H1 (cell line): ENCODE results near the gene GNAT1. TPM values are rescaled to one million over a fixed set of nuclear protein-coding genes. Genes with fewer than 3 reads are reported as not detected.

Experiments
- BACH1 ChIP-seq: IDR thresholded peaks from 2 replicates; pipeline ENCODE4 v1.6.1; 2012; ENCODE audit warnings: low read length, improper control_type of control experiment
- CBX8 ChIP-seq: fragments of 300-800, 300-1000 bp; sonication (generic); IDR thresholded peaks from 2 replicates; pipeline ENCODE4 v1.7.1; 2016; ENCODE audit warnings: low read depth, low read length, borderline replicate concordance
- CHD1 ChIP-seq: IDR thresholded peaks from 2 replicates; pipeline ENCODE4 v1.6.1; 2012; ENCODE audit warnings: low read depth, low read length, improper control_type of control experiment
- EGR1 ChIP-seq: IDR thresholded peaks from 2 replicates; pipeline ENCODE4 v1.6.1; 2011; ENCODE audit warnings: low read depth, low read length, borderline replicate concordance
- EP300 ChIP-seq, 2 experiments: IDR thresholded peaks; 1 replicate in 1 of 2; 2 replicates in 1 of 2; pipeline ENCODE4 v1.6.1; 2011 to 2012; ENCODE audit warnings: low read depth in 2 of 2, low read length in 2 of 2, mild to moderate bottlenecking in 2 of 2, borderline replicate concordance in 1 of 2, inconsistent platforms in 1 of 2, moderate library complexity in 1 of 2
- GTF2F1 ChIP-seq: IDR thresholded peaks from 2 replicates; pipeline ENCODE4 v1.6.1; 2012; ENCODE audit warnings: low read depth, low read length, improper control_type of control experiment, borderline replicate concordance
- JUN ChIP-seq: IDR thresholded peaks from 2 replicates; pipeline ENCODE4 v1.6.1; 2011; ENCODE audit warnings: low read depth, mild to moderate bottlenecking, improper control_type of control experiment, low read length
- KDM5A ChIP-seq: fragments of 200-600 bp; IDR thresholded peaks from 2 replicates; pipeline ENCODE4 v1.7.1; 2012; ENCODE audit warnings: mild to moderate bottlenecking, low read length, inconsistent platforms, mixed read lengths
- RNF2 ChIP-seq: fragments of 200-900, 300-1000 bp; sonication (generic); IDR thresholded peaks from 2 replicates; pipeline ENCODE4 v1.7.1; 2016; ENCODE audit warnings: borderline replicate concordance, low read depth, mild to moderate bottlenecking, antibody characterized with exemption, low read length; ENCODE audit not compliant: poor library complexity, severe bottlenecking; ENCODE audit errors: missing control alignments
- TCF12 ChIP-seq: IDR thresholded peaks from 2 replicates; pipeline ENCODE4 v1.6.1; 2011; ENCODE audit warnings: low read depth, mild to moderate bottlenecking, low read length
- TEAD4 ChIP-seq: IDR thresholded peaks from 2 replicates; pipeline ENCODE4 v1.6.1; 2012; ENCODE audit warnings: low read depth, low read length, inconsistent platforms, mixed read lengths
- ZNF274 ChIP-seq: IDR thresholded peaks from 2 replicates; pipeline ENCODE4 v1.7.0; 2012; ENCODE audit warnings: low read length, borderline replicate concordance; ENCODE audit errors: extremely low read depth
- polyA plus RNA-seq, 7 experiments: library from polyadenylated mRNA; depleted of rRNA in 3 of 7; stranded (reverse) in 5 of 7; unstranded in 2 of 7; fragments of >200 nt in 5 of 7; fragments of 200-250 nt in 2 of 7; gene quantifications; 1 replicate in 5 of 7; 2 replicates in 1 of 7; 4 replicates in 1 of 7; pipeline versions ENCODE4 v1.2.1 to v1.2.3, GENCODE V29; 2011 to 2013; ENCODE audit warnings: missing spikeins in 2 of 7, mixed read lengths in 2 of 7
- total RNA-seq: library from RNA; stranded (reverse); fragmentation: NEBNext Ultra II Directional; extraction: Animal tissue kit (Norgen Biotek cat#: 25700); gene quantifications from 2 replicates; pipeline ENCODE4 v1.2.1, GENCODE V29; 2021

GNAT1 gene
- total and polyA plus RNA-seq, 2 of the 8 experiments (the other 6 are each of a cell fraction or from before 2014, with no cell fraction given), result 0.08 TPM; not detected in 1

- TF ChIP-seq CBX8 (no peak), EP300 (IDR thresholded peaks at IDR 0.05; ENCODE audit: borderline replicate concordance in 1 of 2, low read depth in 2 of 2, low read length in 2 of 2) (no peak), CHD1 (no peak), TEAD4 (no peak), RNF2 (no peak), EGR1 (no peak), JUN (no peak), KDM5A (no peak), ZNF274 (no peak), BACH1 (no peak), GTF2F1 (no peak), TCF12 (no peak)
Observed at GRCh38 chr3:50190936-50191660, at the start of gene GNAT1 (continued).
